ENCODE results near the gene RAB11FIP2.
"Not testable (repeated sequence)": the region's sequence is repeated elsewhere in the genome, so short reads cannot be mapped to it uniquely, and the experiment has no call there.

Gene RAB11FIP2

DNA sequence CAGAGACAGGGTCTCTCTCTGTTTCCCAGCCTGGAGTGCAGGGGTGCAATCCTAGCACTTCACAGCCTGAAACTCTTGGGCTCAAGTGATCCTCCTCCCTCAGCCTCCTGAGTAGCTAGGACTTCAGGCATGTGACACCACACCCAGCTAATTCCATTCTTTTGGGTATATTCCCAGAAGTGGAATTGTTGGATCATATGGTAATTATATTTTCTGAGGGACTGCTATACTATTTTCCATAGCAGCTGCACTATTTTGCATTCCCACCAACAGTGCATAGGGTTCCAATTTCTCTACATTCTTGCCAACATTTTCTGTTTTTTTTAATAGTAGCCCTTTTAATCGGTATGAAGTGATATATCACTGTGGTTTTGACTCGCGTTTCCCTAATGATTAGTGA is 30.0 kb upstream of the RAB11FIP2 start:
- no peaks in the 10 kb centered on the region for H3F3A ChIP-seq (ENCODE audit: control insufficient read depth, insufficient read depth)
- no peaks in the 10 kb centered on the region for H4K20me1 ChIP-seq (ENCODE audit: control insufficient read depth, insufficient read depth, low read depth, low read length)
- TF ChIP-seq EZH2phosphoT487 (IDR thresholded peaks at IDR 0.05; ENCODE audit: borderline replicate concordance, low read length) = no peak
- TF ChIP-seq, protein P1, sequence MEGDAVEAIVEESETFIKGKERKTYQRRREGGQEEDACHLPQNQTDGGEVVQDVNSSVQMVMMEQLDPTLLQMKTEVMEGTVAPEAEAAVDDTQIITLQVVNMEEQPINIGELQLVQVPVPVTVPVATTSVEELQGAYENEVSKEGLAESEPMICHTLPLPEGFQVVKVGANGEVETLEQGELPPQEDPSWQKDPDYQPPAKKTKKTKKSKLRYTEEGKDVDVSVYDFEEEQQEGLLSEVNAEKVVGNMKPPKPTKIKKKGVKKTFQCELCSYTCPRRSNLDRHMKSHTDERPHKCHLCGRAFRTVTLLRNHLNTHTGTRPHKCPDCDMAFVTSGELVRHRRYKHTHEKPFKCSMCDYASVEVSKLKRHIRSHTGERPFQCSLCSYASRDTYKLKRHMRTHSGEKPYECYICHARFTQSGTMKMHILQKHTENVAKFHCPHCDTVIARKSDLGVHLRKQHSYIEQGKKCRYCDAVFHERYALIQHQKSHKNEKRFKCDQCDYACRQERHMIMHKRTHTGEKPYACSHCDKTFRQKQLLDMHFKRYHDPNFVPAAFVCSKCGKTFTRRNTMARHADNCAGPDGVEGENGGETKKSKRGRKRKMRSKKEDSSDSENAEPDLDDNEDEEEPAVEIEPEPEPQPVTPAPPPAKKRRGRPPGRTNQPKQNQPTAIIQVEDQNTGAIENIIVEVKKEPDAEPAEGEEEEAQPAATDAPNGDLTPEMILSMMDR (IDR thresholded peaks at IDR 0.05; ENCODE audit: low read depth, low read length, poor library complexity, severe bottlenecking) = no peak
- H3K27ac ChIP-seq (ENCODE audit: low read depth, low read length) = no peak overlapping the region
- peaks cover 4% of the 10 kb centered on the region; the same call in 1 of the 2 replicates for H3K27me3 ChIP-seq (ENCODE audit: control insufficient read depth, low read length)
- no peaks in the 10 kb centered on the region for H3K4me1 ChIP-seq (ENCODE audit: control insufficient read depth, low read length)
- H3K9me3 ChIP-seq (ENCODE audit: control insufficient read depth, insufficient read depth, low read length) = no peaks in the 10 kb centered on the region
- H3K36me3 ChIP-seq (ENCODE audit: control insufficient read depth, low read length) = no peaks in the 10 kb centered on the region
- H3K4me2 ChIP-seq (ENCODE audit: low read length) = no peak overlapping the region
- H3K9me2 ChIP-seq (replicated peaks; ENCODE audit: control insufficient read depth, low read length) = no peaks in the 10 kb centered on the region
- H3K79me2 ChIP-seq (ENCODE audit: control insufficient read depth, low read length) = no peaks in the 10 kb centered on the region
- no peak overlapping the region for H3K4me3 ChIP-seq (ENCODE audit: low read length)

DNA sequence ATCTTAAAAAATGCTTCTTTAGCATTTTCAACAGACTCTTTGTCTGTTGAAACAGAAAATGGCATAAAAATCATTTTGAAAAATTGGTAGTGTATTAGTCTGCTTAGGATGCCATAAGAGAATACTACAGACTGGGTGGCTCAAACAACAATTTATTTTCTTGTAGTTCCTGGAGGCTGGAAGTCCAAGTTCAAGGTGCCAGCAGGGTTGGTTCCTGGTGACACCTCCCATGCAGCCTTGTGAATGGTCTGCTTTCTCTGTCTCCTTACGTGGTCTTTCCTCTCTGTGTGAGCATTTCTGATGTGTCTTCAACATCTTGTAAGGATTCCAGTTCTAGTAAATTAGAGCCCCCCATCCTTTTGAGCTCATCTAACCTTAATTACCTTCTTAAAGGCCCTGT is 26.1 kb upstream of the RAB11FIP2 start:
- Histone ChIP-seq H3K79me2 (ENCODE audit: control insufficient read depth, low read length) (no peaks in the 10 kb centered on the region), H3K27ac (ENCODE audit: low read depth, low read length) (no peak overlapping the region), H3K4me3 (ENCODE audit: low read length) (no peak overlapping the region), H3K9me2 (replicated peaks; ENCODE audit: control insufficient read depth, low read length) (no peaks in the 10 kb centered on the region), H3K27me3 (ENCODE audit: control insufficient read depth, low read length) (peaks cover 14% of the 10 kb centered on the region), H3K36me3 (ENCODE audit: control insufficient read depth, low read length) (no peaks in the 10 kb centered on the region), H3K4me2 (ENCODE audit: low read length) (no peak overlapping the region), H4K20me1 (ENCODE audit: control insufficient read depth, insufficient read depth, low read depth, low read length) (no peaks in the 10 kb centered on the region), H3K4me1 (ENCODE audit: control insufficient read depth, low read length) (no peaks in the 10 kb centered on the region), H3F3A (ENCODE audit: control insufficient read depth, insufficient read depth) (no peaks in the 10 kb centered on the region), H3K9me3 (ENCODE audit: control insufficient read depth, insufficient read depth, low read length) (no peaks in the 10 kb centered on the region)
- TF ChIP-seq, protein P1 (IDR thresholded peaks at IDR 0.05; ENCODE audit: low read depth, low read length, poor library complexity, severe bottlenecking) = no peak
- TF ChIP-seq EZH2phosphoT487 (IDR thresholded peaks at IDR 0.05; ENCODE audit: borderline replicate concordance, low read length) = no peak

DNA sequence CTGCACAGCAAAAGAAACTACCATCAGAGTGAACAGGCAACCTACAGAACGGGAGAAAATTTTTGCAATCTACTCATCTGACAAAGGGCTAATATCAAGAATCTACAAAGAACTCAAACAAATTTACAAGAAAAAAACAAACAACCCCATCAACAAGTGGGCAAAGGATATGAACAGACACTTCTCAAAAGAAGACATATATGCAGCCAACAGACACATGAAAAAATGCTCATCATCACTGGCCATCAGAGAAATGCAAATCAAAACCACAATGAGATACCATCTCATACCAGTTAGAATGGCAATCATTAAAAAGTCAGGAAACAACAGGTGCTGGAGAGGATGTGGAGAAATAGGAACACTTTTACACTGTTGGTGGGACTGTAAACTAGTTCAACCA is 20.6 kb upstream of the RAB11FIP2 start:
- not testable (repeated sequence) for H3K36me3 ChIP-seq (ENCODE audit: control insufficient read depth, low read length); H4K20me1 ChIP-seq (ENCODE audit: control insufficient read depth, insufficient read depth, low read depth, low read length); H3K4me2 ChIP-seq (ENCODE audit: low read length); H3K27ac ChIP-seq (ENCODE audit: low read depth, low read length); H3K9me2 ChIP-seq (replicated peaks; ENCODE audit: control insufficient read depth, low read length); H3F3A ChIP-seq (ENCODE audit: control insufficient read depth, insufficient read depth); H3K79me2 ChIP-seq (ENCODE audit: control insufficient read depth, low read length); H3K27me3 ChIP-seq (ENCODE audit: control insufficient read depth, low read length); H3K9me3 ChIP-seq (ENCODE audit: control insufficient read depth, insufficient read depth, low read length); H3K4me3 ChIP-seq (ENCODE audit: low read length); H3K4me1 ChIP-seq (ENCODE audit: control insufficient read depth, low read length)

DNA sequence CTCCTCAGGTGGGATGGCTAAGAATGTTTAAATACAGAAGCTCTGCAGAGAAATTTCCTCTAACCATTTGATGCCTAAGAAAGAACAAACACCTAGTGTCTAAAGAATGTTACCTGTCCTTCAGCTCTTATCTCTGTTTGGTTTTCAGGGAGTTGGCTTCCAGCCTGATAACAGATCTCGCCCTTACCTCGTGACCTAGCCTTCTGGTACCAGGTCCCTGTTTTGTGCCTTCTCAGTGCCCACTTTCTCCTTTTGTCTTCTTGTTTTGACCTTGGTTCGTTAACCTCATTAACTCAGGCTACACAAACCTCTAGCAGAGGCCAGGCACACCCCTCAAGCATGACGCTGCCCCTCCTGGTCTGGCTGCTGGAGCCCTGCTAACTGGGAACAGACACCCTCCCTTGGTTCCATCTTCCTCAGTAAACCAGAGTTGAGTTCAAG is 16.1 kb upstream of the RAB11FIP2 start:
- Histone ChIP-seq H3K79me2 (ENCODE audit: control insufficient read depth, low read length) (no peaks in the 10 kb centered on the region), H4K20me1 (ENCODE audit: control insufficient read depth, insufficient read depth, low read depth, low read length) (no peaks in the 10 kb centered on the region), H3K9me2 (replicated peaks; ENCODE audit: control insufficient read depth, low read length) (no peaks in the 10 kb centered on the region), H3K27ac (ENCODE audit: low read depth, low read length) (no peak overlapping the region), H3K27me3 (ENCODE audit: control insufficient read depth, low read length) (peaks cover 7% of the 10 kb centered on the region; the same call in 1 of the 2 replicates), H3K4me2 (ENCODE audit: low read length) (no peak overlapping the region), H3K9me3 (ENCODE audit: control insufficient read depth, insufficient read depth, low read length) (no peaks in the 10 kb centered on the region), H3F3A (ENCODE audit: control insufficient read depth, insufficient read depth) (no peaks in the 10 kb centered on the region), H3K4me3 (ENCODE audit: low read length) (no peak overlapping the region), H3K4me1 (ENCODE audit: control insufficient read depth, low read length) (no peaks in the 10 kb centered on the region), H3K36me3 (ENCODE audit: control insufficient read depth, low read length) (no peaks in the 10 kb centered on the region)
- TF ChIP-seq, protein P1 (IDR thresholded peaks at IDR 0.05; ENCODE audit: low read depth, low read length, poor library complexity, severe bottlenecking) = no peak
- no peak for TF ChIP-seq EZH2phosphoT487 (IDR thresholded peaks at IDR 0.05; ENCODE audit: borderline replicate concordance, low read length)

All from DOHH2 (cell line).